Endothelial cell of umbilical vein (primary cell): ENCODE results near the gene TTC13. TPM values are rescaled to one million over a fixed set of nuclear protein-coding genes. Genes with fewer than 3 reads are reported as not detected.

Experiments
- BruUV-seq: library from RNA; stranded (reverse); fragments of 400-500 nt; replicated peaks from 2 replicates; lab custom pipeline; 2021; lab: Mats Ljungman, UMichigan
- CTCF ChIA-PET: fragments of 300-600, 350-600 bp; sonication (Branson Sonifier 250); formaldehyde crosslinking; loops from one replicate; lab custom pipeline; 2021; ENCODE audit warnings: antibody characterized with exemption, inconsistent platforms; lab: Charles Lee
- POLR2A ChIA-PET: fragments of 300-600, 350-600 bp; sonication (Branson Sonifier 250); formaldehyde crosslinking; loops from one replicate; lab custom pipeline; 2021; ENCODE audit warnings: antibody characterized with exemption, inconsistent platforms; lab: Charles Lee
- DNase-seq: peaks from one replicate; pipeline ENCODE4 v3.0.0-alpha.2; 2011; ENCODE audit warnings: low read depth, low spot score
- FAIRE-seq: peaks from 2 replicates; lab custom pipeline; 2011; peaks lifted over from hg19 to GRCh38; lab: Jason Lieb, UNC
- H2AFZ ChIP-seq: 2 replicates; pipeline ENCODE4 v1.6.0; 2012; ENCODE audit warnings: low read depth, low read length, control low read depth, inconsistent platforms
- H3K27ac ChIP-seq: 2 replicates; pipeline ENCODE4 v1.5.1; 2011; ENCODE audit warnings: low read depth, mild to moderate bottlenecking, control low read depth, low read length, moderate library complexity; ENCODE audit not compliant: insufficient read depth
- H3K27me3 ChIP-seq, 2 experiments: 2 replicates each; pipeline versions ENCODE4 v1.6.0 to v1.6.1; 2011; ENCODE audit warnings: low read length in 2 of 2, mixed read lengths in 1 of 2; ENCODE audit not compliant: control insufficient read depth in 2 of 2, insufficient read depth in 2 of 2
- H3K36me3 ChIP-seq, 2 experiments: 2 replicates in 1 of 2; 3 replicates in 1 of 2; pipeline ENCODE4 v1.5.1; 2011; ENCODE audit warnings: low read length in 2 of 2, mild to moderate bottlenecking in 1 of 2, moderate library complexity in 1 of 2; ENCODE audit not compliant: control insufficient read depth in 2 of 2, insufficient read depth in 2 of 2; ENCODE audit errors: extremely low read depth in 1 of 2
- H3K4me1 ChIP-seq: 3 replicates; pipeline ENCODE4 v1.5.1; 2011; ENCODE audit warnings: mild to moderate bottlenecking, low read length; ENCODE audit not compliant: control insufficient read depth, insufficient read depth; ENCODE audit errors: extremely low read depth
- H3K4me2 ChIP-seq: 2 replicates; pipeline ENCODE4 v1.6.1; 2011; ENCODE audit warnings: low read length, control low read depth, mixed read lengths; ENCODE audit not compliant: insufficient read depth
- H3K4me3 ChIP-seq, 3 experiments: fragments of 200-600 bp in 1 of 3; sonication (generic), shearing (Covaris generic) in 1 of 3; replicated peaks in 1 of 3; 2 replicates each; pipeline ENCODE4 v1.5.1; 2011 to 2016; ENCODE audit warnings: control low read depth in 3 of 3, low read length in 3 of 3, mild to moderate bottlenecking in 2 of 3, inconsistent platforms in 1 of 3, low read depth in 1 of 3, moderate library complexity in 1 of 3; ENCODE audit not compliant: insufficient read depth in 1 of 3
- H3K79me2 ChIP-seq: 2 replicates; pipeline ENCODE4 v1.6.0; 2012; ENCODE audit warnings: low read length, inconsistent platforms; ENCODE audit not compliant: control insufficient read depth, insufficient read depth
- H3K9ac ChIP-seq: replicated peaks from 2 replicates; pipeline ENCODE3; 2011; ENCODE audit warnings: low read length, control low read depth; ENCODE audit not compliant: insufficient read depth; ENCODE audit errors: extremely low read depth
- H3K9me1 ChIP-seq: replicated peaks from 3 replicates; pipeline ENCODE4 v1.6.0; 2011; ENCODE audit warnings: mild to moderate bottlenecking, low read length; ENCODE audit not compliant: control insufficient read depth, insufficient read depth; ENCODE audit errors: extremely low read depth
- H3K9me3 ChIP-seq: replicated peaks from 2 replicates; pipeline ENCODE4 v1.5.1; 2012; ENCODE audit warnings: low read length, inconsistent platforms; ENCODE audit not compliant: control insufficient read depth, insufficient read depth
- H4K20me1 ChIP-seq: replicated peaks from 2 replicates; pipeline ENCODE3; 2011; ENCODE audit warnings: mild to moderate bottlenecking, low read length; ENCODE audit not compliant: control insufficient read depth, insufficient read depth; ENCODE audit errors: extremely low read depth
- CTCF ChIP-seq, 2 donors: IDR thresholded peaks; 1 replicate in 1 of 2; 2 replicates in 1 of 2; pipeline ENCODE4 v1.5.1; 2011; ENCODE audit warnings: low read length in 2 of 2, mild to moderate bottlenecking in 2 of 2, moderate library complexity in 2 of 2, control low read depth in 1 of 2, inconsistent platforms in 1 of 2, low read depth in 1 of 2; ENCODE audit not compliant: insufficient read depth in 1 of 2; ENCODE audit errors: extremely low read depth in 1 of 2
- EZH2 ChIP-seq: IDR thresholded peaks from 2 replicates; pipeline ENCODE4 v1.6.1; 2012; ENCODE audit warnings: borderline replicate concordance, low read depth, mild to moderate bottlenecking, moderate library complexity, low read length, inconsistent platforms; ENCODE audit not compliant: severe bottlenecking
- FOS ChIP-seq: IDR thresholded peaks from 2 replicates; pipeline ENCODE4 v1.6.1; 2011; ENCODE audit warnings: mild to moderate bottlenecking, low read length, moderate library complexity, borderline replicate concordance; ENCODE audit not compliant: insufficient read depth
- GATA2 ChIP-seq: IDR thresholded peaks from 2 replicates; pipeline ENCODE4 v1.7.0; 2011; ENCODE audit warnings: low read depth, mild to moderate bottlenecking, moderate library complexity, mixed read lengths, low read length; ENCODE audit not compliant: insufficient read length, insufficient read depth
- JUN ChIP-seq: IDR thresholded peaks from 2 replicates; pipeline ENCODE4 v1.6.1; 2011; ENCODE audit warnings: borderline replicate concordance, low read depth; ENCODE audit not compliant: insufficient read length, insufficient read depth
- MYC ChIP-seq: IDR thresholded peaks from one replicate; pipeline ENCODE4 v1.6.1; 2011; ENCODE audit warnings: mild to moderate bottlenecking, low read depth, low read length
- POLR2A ChIP-seq: IDR thresholded peaks from 2 replicates; pipeline ENCODE4 v1.6.1; 2012; ENCODE audit warnings: low read depth, mild to moderate bottlenecking, control low read depth, low read length
- POLR2AphosphoS5 ChIP-seq: IDR thresholded peaks from 2 replicates; pipeline ENCODE4 v1.6.1; 2012; ENCODE audit warnings: low read depth, mild to moderate bottlenecking, control low read depth, low read length, moderate library complexity; ENCODE audit not compliant: insufficient read depth
- dilution Hi-C: fragments of 300-500 bp; cut with MboI; formaldehyde crosslinking; loops from one replicate; pipeline ENCODE4 v1.15.0; 2019; ENCODE audit warnings: low sequenced_read_pairs; ENCODE audit not compliant: extremely low pct_ligation_motif_present
- intact Hi-C: fragments of 100-400 bp; cut with micrococcal nuclease; formaldehyde crosslinking; loops from one replicate; pipeline ENCODE4 v1.10.0; 2022
- polyA plus RNA-seq, 4 experiments: library from polyadenylated mRNA; depleted of rRNA in 3 of 4; stranded (reverse) in 3 of 4; unstranded in 1 of 4; fragments of >200 nt; gene quantifications; 2 replicates each; pipeline versions ENCODE4 v1.2.1 to v1.2.3, GENCODE V29; 2011 to 2012; ENCODE audit warnings: missing spikeins in 1 of 4
- total RNA-seq: library from RNA; stranded (reverse); gene quantifications from 2 replicates; pipeline ENCODE4 v1.2.3, GENCODE V29; 2021
- TF ChIP-seq, protein P1 (sequence below): IDR thresholded peaks from 2 replicates; pipeline ENCODE4 v1.6.1; 2011; ENCODE audit not compliant: insufficient read depth, insufficient read length

The TTC13 gene
- total and polyA plus RNA-seq, 2 donors (not counting 3 experiments of a cell fraction or from before 2014, with no cell fraction given): 8.8 to 23.9 TPM

GRCh38 chr1:230966358-230966873 lies 12.2 kb downstream of the TTC13 start:
- H3K79me2 ChIP-seq: peaks cover 2% of the 10 kb centered on the region
- dilution Hi-C loops (no loop called here), intact Hi-C loops (no loop called here)
- no peaks in the 10 kb centered on the region for H3K9me3 ChIP-seq
- no TSS peak for BruUV-seq
- TF ChIP-seq FOS: no peak
- no peak for TF ChIP-seq MYC
- no peak for TF ChIP-seq POLR2A
- TF ChIP-seq GATA2: no peak
- no peak for TF ChIP-seq JUN
- TF ChIP-seq POLR2AphosphoS5: no peak
- TF ChIP-seq, protein P1, sequence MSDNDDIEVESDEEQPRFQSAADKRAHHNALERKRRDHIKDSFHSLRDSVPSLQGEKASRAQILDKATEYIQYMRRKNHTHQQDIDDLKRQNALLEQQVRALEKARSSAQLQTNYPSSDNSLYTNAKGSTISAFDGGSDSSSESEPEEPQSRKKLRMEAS: no peak
- TF ChIP-seq EZH2: no peak
- TF ChIP-seq CTCF (IDR thresholded peaks at IDR 0.05; ENCODE audit: extremely low read depth in 1 of 2, insufficient read depth in 1 of 2, low read depth in 1 of 2, low read length in 2 of 2): no peak
- H3K4me1 ChIP-seq: no peaks in the 10 kb centered on the region
- H4K20me1 ChIP-seq: no peaks in the 10 kb centered on the region
- H3K9ac ChIP-seq: no peak overlapping the region
- no peaks in the 10 kb centered on the region for H3K9me1 ChIP-seq
- CTCF ChIA-PET: no interaction called here
- no peaks in the 10 kb centered on the region for H3K27me3 ChIP-seq
- H3K27ac ChIP-seq: no peak overlapping the region
- H3K36me3 ChIP-seq: no peaks in the 10 kb centered on the region
- DNase-seq (no peak), FAIRE-seq (no peak)
- no peak overlapping the region for H3K4me3 ChIP-seq
- H3K4me2 ChIP-seq: no peak overlapping the region
- no peak overlapping the region for H2AFZ ChIP-seq
- POLR2A ChIA-PET: no interaction called here
